Liver (tissue), 9 donors: ENCODE data around the gene TMPRSS13. TPM values are rescaled to one million over a fixed set of nuclear protein-coding genes. Genes with fewer than 3 reads are reported as not detected.

ENCODE experiments used
- DNase-seq: peaks from one replicate; pipeline ENCODE4 v3.0.0-alpha.2; 2017; ENCODE audit warnings: low spot score
- H3K27ac ChIP-seq, 2 donors: one replicate each; pipeline ENCODE4 v1.7.0; 2013; ENCODE audit warnings: inconsistent platforms in 2 of 2, low read length in 2 of 2, control low read depth in 1 of 2, low read depth in 1 of 2, mild to moderate bottlenecking in 1 of 2
- H3K27me3 ChIP-seq, 4 donors: one replicate each; pipeline versions ENCODE4 v1.6.1 to v1.7.0; 2013; ENCODE audit warnings: low read length in 3 of 4, inconsistent platforms in 1 of 4, mild to moderate bottlenecking in 1 of 4, moderate library complexity in 1 of 4; ENCODE audit not compliant: control insufficient read depth in 4 of 4, insufficient read depth in 4 of 4
- H3K36me3 ChIP-seq, 4 donors: one replicate each; pipeline versions ENCODE4 v1.6.1 to v1.7.0; 2013; ENCODE audit warnings: low read length in 3 of 4, mild to moderate bottlenecking in 3 of 4, low read depth in 1 of 4, moderate library complexity in 1 of 4; ENCODE audit not compliant: control insufficient read depth in 4 of 4, insufficient read depth in 3 of 4
- H3K4me1 ChIP-seq, 4 donors: one replicate each; pipeline versions ENCODE4 v1.6.1 to v1.7.0; 2013; ENCODE audit warnings: low read length in 3 of 4, mild to moderate bottlenecking in 3 of 4, moderate library complexity in 1 of 4; ENCODE audit not compliant: control insufficient read depth in 4 of 4, insufficient read depth in 4 of 4
- H3K4me3 ChIP-seq, 3 donors: one replicate each; pipeline versions ENCODE4 v1.6.1 to v1.7.0; 2013; ENCODE audit warnings: low read length in 3 of 3, control low read depth in 1 of 3, low read depth in 1 of 3, mild to moderate bottlenecking in 1 of 3
- H3K9ac ChIP-seq, 2 donors: one replicate each; pipeline ENCODE4 v1.7.0; 2013; ENCODE audit warnings: low read length in 2 of 2, mild to moderate bottlenecking in 2 of 2, moderate library complexity in 2 of 2, control low read depth in 1 of 2, low read depth in 1 of 2
- H3K9me3 ChIP-seq, 4 donors: one replicate each; pipeline versions ENCODE4 v1.6.1 to v1.7.0; 2013; ENCODE audit warnings: low read length in 3 of 4; ENCODE audit not compliant: control insufficient read depth in 4 of 4
- EGR1 ChIP-seq, 2 donors: IDR thresholded peaks; 2 replicates each; pipeline ENCODE4 v1.6.1; 2016 to 2018; ENCODE audit warnings: antibody characterized with exemption in 2 of 2, low read depth in 2 of 2
- FOXA1 ChIP-seq: IDR thresholded peaks from 2 replicates; pipeline ENCODE4 v1.6.1; 2016; ENCODE audit warnings: antibody characterized with exemption
- FOXA2 ChIP-seq: IDR thresholded peaks from 2 replicates; pipeline ENCODE4 v1.6.1; 2016; ENCODE audit warnings: antibody characterized with exemption
- HNF4A ChIP-seq, 2 donors: conservative IDR thresholded peaks; 2 replicates each; pipeline ENCODE4 v1.6.1; 2016; ENCODE audit warnings: antibody characterized with exemption in 2 of 2, mild to moderate bottlenecking in 2 of 2
- JUND ChIP-seq, 2 donors: IDR thresholded peaks; 2 replicates each; pipeline ENCODE4 v1.6.1; 2016; ENCODE audit warnings: antibody characterized with exemption in 2 of 2
- MAX ChIP-seq: IDR thresholded peaks from 2 replicates; pipeline ENCODE4 v1.6.1; 2016; ENCODE audit warnings: antibody characterized with exemption
- NR2F2 ChIP-seq: IDR thresholded peaks from 2 replicates; pipeline ENCODE4 v1.6.1; 2016; ENCODE audit warnings: antibody characterized with exemption
- RAD21 ChIP-seq, 2 donors: IDR thresholded peaks; 2 replicates each; pipeline ENCODE4 v1.6.1; 2016; ENCODE audit warnings: antibody characterized with exemption in 2 of 2, mild to moderate bottlenecking in 2 of 2
- SP1 ChIP-seq: IDR thresholded peaks from 2 replicates; pipeline ENCODE4 v1.6.1; 2018; ENCODE audit warnings: antibody characterized with exemption, mild to moderate bottlenecking
- TAF1 ChIP-seq: conservative IDR thresholded peaks from 2 replicates; pipeline ENCODE4 v1.6.1; 2016; ENCODE audit warnings: antibody characterized with exemption, mild to moderate bottlenecking
- YY1 ChIP-seq: IDR thresholded peaks from 2 replicates; pipeline ENCODE4 v1.6.1; 2016; ENCODE audit warnings: antibody characterized with exemption, mild to moderate bottlenecking
- WGBS: extraction: QIAGEN DNeasy Blood & Tissue Kit; methylation state at CpG from one replicate; pipeline ENCODE4 v1.1.7; 2013; 5-methylcytosine and 5-hydroxymethylcytosine counted together
- polyA plus RNA-seq, 2 donors: library from polyadenylated mRNA; stranded (reverse) in 1 of 2; unstranded in 1 of 2; fragments of 200-250 nt in 1 of 2; fragments of >200 nt in 1 of 2; fragmentation: Nextera tagmentation in 1 of 2; extraction: Ambion mirVana in 1 of 2; gene quantifications; one replicate each; pipeline versions ENCODE4 v1.2.1 to v1.2.3, GENCODE V29; 2013 to 2015
- total RNA-seq, 2 donors: library from RNA; depleted of rRNA; stranded (reverse); fragments of >200 nt; gene quantifications; one replicate each; pipeline ENCODE4 v1.2.3, GENCODE V29; 2014
- TF ChIP-seq, protein P1 (sequence below): IDR thresholded peaks from 2 replicates; pipeline ENCODE4 v1.6.1; 2016; ENCODE audit warnings: antibody characterized with exemption
- donor health status: healthy.
- donor health status: healthy.
- donor health status: healthy.
- donor health status: healthy.
- donor health status: healthy.

TMPRSS13 gene
- total and polyA plus RNA-seq, 4 donors = 0.11 to 0.93 (median 0.24) TPM

DNA sequence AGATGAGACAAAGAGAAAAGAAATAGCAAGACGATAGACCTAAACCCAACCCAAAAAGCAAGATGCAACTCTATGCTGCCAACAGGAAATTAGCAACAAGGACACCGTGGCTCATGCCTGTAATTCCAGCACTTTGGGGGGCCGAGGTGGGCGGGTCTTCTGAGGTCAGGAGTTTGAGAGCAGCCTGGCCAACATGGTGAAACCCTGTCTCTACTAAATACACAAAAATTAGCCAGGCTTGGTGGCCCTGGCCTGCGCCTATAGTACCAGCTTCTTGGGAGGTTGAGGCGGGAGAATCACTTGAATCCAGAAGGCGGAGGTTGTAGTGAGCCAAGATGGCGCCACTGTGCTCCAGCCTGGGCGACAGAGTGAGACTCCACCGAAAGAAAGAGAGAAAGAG, 32.7 kb upstream of the TMPRSS13 start (continued):
- TF ChIP-seq SP1 = no peak

- H3K27me3 ChIP-seq = no peaks in the 10 kb centered on the region
- TF ChIP-seq JUND (IDR thresholded peaks at IDR 0.05) (no peak), FOXA2 (no peak), FOXA1 (no peak)
- 73% methylated on average over 1 of the region's 1 CpG for WGBS
- DNase-seq = no peak
- no peak overlapping the region for H3K27ac ChIP-seq
- H3K36me3 ChIP-seq = no peaks in the 10 kb centered on the region
- H3K9me3 ChIP-seq = peaks cover 0 to 8% (median 0%) of the 10 kb centered on the region in 4 donors
- H3K4me3 ChIP-seq = no peak overlapping the region
- H3K4me1 ChIP-seq = no peaks in the 10 kb centered on the region
- H3K9ac ChIP-seq = no peak overlapping the region
Observed at GRCh38 chr11:117960406-117960805, 31.2 kb upstream of the TMPRSS13 start.

DNA sequence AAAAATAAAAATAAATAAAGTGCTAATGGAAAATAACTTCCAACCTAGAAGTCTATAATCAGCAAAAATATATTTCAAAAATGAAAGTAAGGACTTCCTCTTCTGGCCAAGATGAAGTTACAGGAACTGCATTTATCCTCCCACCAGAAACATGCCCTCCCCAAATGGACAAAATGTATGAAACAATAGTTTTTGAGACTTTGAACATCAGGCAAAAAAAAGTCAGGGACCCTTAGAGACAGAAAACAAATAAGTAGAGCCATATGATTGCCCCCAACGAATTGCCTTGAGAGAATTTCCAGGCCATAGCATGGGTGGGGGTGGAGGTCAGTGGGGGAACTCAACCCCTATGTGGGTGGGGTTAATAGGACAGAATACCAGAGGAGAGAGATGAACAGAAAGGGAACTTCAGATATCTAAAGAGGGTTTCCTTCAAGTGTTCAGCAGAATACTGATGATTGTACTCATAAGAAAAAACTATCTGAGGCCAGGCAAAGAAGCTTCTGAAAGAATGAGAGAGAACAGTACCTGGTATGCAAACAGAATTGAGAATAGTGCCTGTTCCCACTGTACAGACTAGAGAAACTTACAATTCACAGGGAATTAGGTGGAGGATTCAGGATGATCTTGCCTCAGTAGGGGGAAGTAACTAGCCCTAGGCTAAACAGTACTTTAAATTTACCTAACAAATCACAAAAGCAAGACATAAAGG, 30.4 kb upstream of the TMPRSS13 start:
- H3K9ac ChIP-seq = peak overlapping the region in 1 of 2 donors; percentile 21
- no peaks in the 10 kb centered on the region for H3K27me3 ChIP-seq
- peak; percentile 19 for TF ChIP-seq YY1
- TF ChIP-seq RAD21 (IDR thresholded peaks at IDR 0.05) = no peak
- H3K4me3 ChIP-seq = no peak overlapping the region
- peaks cover 0 to 8% (median 0%) of the 10 kb centered on the region in 4 donors for H3K9me3 ChIP-seq
- no peaks in the 10 kb centered on the region for H3K4me1 ChIP-seq
- no peaks in the 10 kb centered on the region for H3K36me3 ChIP-seq
- WGBS = 53% methylated on average over 1 of the region's 1 CpG
- H3K27ac ChIP-seq = no peak overlapping the region
- DNase-seq = no peak

- no peak overlapping the region for H3K4me3 ChIP-seq
- H3K27ac ChIP-seq = no peak overlapping the region
- H3K9ac ChIP-seq = no peak overlapping the region
- TF ChIP-seq HNF4A (conservative IDR thresholded peaks at IDR 0.05) (no peak), FOXA1 (no peak), JUND (IDR thresholded peaks at IDR 0.05) (no peak), NR2F2 (no peak), TAF1 (no peak), MAX (no peak), EGR1 (IDR thresholded peaks at IDR 0.05; ENCODE audit: low read depth in 2 of 2) (no peak), YY1 (no peak)
- TF ChIP-seq, protein P1, sequence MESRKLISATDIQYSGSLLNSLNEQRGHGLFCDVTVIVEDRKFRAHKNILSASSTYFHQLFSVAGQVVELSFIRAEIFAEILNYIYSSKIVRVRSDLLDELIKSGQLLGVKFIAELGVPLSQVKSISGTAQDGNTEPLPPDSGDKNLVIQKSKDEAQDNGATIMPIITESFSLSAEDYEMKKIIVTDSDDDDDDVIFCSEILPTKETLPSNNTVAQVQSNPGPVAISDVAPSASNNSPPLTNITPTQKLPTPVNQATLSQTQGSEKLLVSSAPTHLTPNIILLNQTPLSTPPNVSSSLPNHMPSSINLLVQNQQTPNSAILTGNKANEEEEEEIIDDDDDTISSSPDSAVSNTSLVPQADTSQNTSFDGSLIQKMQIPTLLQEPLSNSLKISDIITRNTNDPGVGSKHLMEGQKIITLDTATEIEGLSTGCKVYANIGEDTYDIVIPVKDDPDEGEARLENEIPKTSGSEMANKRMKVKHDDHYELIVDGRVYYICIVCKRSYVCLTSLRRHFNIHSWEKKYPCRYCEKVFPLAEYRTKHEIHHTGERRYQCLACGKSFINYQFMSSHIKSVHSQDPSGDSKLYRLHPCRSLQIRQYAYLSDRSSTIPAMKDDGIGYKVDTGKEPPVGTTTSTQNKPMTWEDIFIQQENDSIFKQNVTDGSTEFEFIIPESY = no peak
- H3K4me1 ChIP-seq = no peaks in the 10 kb centered on the region
- no peaks in the 10 kb centered on the region for H3K27me3 ChIP-seq
- peaks cover 0 to 8% (median 0%) of the 10 kb centered on the region in 4 donors for H3K9me3 ChIP-seq
- WGBS = 91% methylated on average over 1 of the region's 1 CpG
- no peak for DNase-seq
- no peaks in the 10 kb centered on the region for H3K36me3 ChIP-seq
Observed at GRCh38 chr11:117958949-117959348, 29.7 kb upstream of the TMPRSS13 start.
